GM12873 (cell line): ENCODE measurements around the gene ING2.

Source experiments
- TF ChIP-seq, protein P1 (sequence below): IDR thresholded peaks from 2 replicates; pipeline ENCODE4 v1.5.1; 2012; ENCODE audit warnings: low read depth, mild to moderate bottlenecking, moderate library complexity, low read length, control low read depth; ENCODE audit not compliant: insufficient read depth; ENCODE audit errors: missing control alignments

ING2 gene

DNA sequence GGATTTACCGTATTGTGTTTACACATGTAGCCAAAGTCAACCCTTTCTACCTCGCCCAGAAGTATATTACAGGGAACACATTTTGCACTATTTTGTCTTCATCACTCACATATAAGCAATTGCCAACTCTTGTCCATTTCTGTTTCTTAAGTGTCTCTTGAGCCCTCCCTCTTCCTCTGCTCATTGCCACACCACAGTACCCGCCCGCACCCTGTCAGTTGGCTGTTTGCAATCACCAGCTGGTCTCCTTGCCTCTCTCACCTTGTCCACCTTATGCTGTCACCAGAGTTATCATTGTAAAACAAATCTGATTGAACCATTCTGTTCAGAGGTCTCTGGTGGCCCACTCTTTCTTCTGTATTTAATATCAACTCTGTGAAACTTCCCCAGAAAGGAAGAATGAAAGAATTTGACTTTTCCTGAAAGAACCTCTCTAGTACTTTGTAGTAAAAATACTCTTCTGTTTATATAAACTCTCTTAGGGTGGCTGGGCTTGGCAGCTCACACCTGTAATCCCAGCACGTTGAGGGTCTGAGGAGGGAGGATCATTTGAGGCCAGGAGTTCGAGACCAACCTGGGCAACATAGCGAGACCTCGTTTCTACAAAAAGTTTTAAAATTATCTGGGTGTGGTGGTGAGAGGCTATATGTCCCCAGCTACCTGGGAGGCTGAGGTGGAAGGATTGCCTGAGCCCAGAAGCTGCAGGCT is 50.2 kb downstream of the ING2 start:
- TF ChIP-seq, protein P1, sequence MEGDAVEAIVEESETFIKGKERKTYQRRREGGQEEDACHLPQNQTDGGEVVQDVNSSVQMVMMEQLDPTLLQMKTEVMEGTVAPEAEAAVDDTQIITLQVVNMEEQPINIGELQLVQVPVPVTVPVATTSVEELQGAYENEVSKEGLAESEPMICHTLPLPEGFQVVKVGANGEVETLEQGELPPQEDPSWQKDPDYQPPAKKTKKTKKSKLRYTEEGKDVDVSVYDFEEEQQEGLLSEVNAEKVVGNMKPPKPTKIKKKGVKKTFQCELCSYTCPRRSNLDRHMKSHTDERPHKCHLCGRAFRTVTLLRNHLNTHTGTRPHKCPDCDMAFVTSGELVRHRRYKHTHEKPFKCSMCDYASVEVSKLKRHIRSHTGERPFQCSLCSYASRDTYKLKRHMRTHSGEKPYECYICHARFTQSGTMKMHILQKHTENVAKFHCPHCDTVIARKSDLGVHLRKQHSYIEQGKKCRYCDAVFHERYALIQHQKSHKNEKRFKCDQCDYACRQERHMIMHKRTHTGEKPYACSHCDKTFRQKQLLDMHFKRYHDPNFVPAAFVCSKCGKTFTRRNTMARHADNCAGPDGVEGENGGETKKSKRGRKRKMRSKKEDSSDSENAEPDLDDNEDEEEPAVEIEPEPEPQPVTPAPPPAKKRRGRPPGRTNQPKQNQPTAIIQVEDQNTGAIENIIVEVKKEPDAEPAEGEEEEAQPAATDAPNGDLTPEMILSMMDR = no peak

DNA sequence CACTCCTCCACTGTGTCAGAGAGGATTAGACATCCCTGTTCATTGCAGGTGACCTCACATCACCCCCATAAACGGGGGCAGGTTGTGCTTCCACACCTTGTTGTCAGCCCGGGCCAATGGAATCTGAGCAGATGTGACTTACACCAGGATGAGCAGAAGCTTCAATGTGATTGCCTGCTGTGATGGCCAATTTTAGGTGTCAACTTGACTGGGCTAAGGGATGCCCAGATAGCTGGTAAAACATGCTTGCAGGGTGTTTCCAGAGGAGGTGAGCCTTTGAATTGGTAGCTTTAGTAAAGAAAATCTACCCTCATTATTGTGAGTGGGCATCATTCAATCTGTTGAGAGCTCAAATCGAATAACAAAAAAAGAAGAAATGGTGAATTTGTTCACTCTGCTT is 52.1 kb downstream of the ING2 start:
- TF ChIP-seq, protein P1 = no peak

DNA sequence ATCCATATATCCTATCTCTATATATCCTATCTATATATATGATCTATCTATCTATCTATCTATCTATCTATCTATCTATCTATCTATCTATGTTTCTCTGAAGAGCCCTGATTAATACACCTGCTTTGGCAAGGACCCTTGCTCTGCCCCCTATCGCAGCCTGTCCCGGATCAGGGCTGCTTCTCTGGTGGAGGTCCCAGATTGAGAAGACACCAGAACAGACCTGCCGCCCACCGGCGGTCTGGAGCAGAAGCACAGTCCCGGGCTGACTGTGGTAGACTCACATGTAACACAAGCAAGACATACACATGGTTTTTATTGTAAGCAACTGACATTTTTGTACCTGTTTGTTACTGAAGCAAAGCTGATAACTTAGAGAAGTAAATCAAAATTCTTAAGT is 52.8 kb downstream of the ING2 start:
- TF ChIP-seq, protein P1 = no peak

DNA sequence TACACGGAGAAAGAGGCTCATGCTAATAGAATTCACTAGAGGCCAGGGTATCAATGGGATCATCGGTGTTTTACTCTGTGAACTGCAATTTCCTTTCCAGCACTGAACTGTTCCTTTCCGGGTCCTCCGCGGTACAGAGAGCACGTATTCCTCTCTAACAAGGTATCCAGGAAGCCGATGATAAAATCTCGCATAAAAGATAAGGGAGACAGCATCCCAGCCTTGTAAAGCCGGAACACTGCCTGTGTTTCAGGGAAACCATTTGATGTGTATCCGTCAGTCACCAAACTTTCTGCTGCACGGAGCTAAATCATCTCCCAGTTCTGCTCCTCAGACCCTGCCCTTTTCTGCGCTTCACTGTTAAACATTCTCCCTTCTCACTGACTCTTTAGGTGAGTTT is 54.0 kb downstream of the ING2 start:
- TF ChIP-seq, protein P1 = no peak

DNA sequence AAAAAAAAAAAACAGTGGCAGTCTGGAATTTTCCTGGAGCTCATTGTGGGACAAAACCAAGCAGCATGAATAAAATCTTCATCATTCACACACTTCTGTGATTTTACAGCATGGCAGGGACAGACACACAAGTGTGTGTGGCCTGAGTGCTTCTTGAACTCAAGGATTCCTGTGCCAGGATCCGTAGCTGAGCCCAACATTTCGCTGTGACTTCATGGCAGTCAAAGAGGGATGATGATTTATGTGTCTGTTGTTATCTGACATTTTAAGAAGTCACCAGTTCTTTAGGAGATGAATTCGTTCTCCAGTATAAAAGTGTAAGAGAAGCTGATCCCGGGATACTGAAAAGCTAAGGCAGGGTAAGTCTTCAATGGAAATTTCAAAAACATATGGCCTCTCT is 57.0 kb downstream of the ING2 start:
- TF ChIP-seq, protein P1 = no peak
